ENCODE measurements around the gene GFOD1. TPM values are rescaled to one million over a fixed set of nuclear protein-coding genes. Genes with fewer than 3 reads are reported as not detected.

GFOD1 gene
- total and polyA plus RNA-seq, 7 experiments from 2014 or later, result 0.24 to 10.8 (median 1.4) TPM; not detected in 1

GRCh38 chr6:13355999-13356785, 131.2 kb downstream of the GFOD1 start:
- peak overlapping the region; percentile 71 to 98 (median 85) for H3K27ac Mint-ChIP-seq
- peak overlapping the region; percentile 46 for H3K27ac ChIP-seq (ENCODE audit: low read depth, low read length)
- peak overlapping the region; percentile 22 for H3K4me3 ChIP-seq (ENCODE audit: low read length)
- DNase-seq, result peak in 7 of 9 donors; percentile 52 to 78 (median 73)
- intact Hi-C loops (cut with micrococcal nuclease), result loop anchor here (1.0 to 5.0 kb wide), 10 partner anchors 17 to 356 kb away; partner anchors contain the start of genes GFOD1 (in 2 of the 2), SIRT5 (in 2 of the 2), TBC1D7 (in 2 of the 2) and RANBP9 (in 1 of the 2)
- peaks cover 0 to 2% (median 0%) of the 10 kb centered on the region in 11 donors for H3K9me3 Mint-ChIP-seq
- H3K4me1 Mint-ChIP-seq, result peaks cover 35 to 64% (median 46%) of the 10 kb centered on the region in 7 donors
- ATAC-seq, result peak; percentile 89
- H3K27me3 Mint-ChIP-seq, result no peaks in the 10 kb centered on the region
- H3K9me3 ChIP-seq (ENCODE audit: control insufficient read depth in 2 of 3, low read length in 3 of 3), result no peaks in the 10 kb centered on the region
- no peaks in the 10 kb centered on the region for H3K27me3 ChIP-seq (ENCODE audit: control insufficient read depth in 2 of 2, insufficient read depth in 2 of 2, low read length in 2 of 2)
- H3K36me3 Mint-ChIP-seq, result peaks cover 0 to 5% (median 0%) of the 10 kb centered on the region in 5 donors
- POLR2A ChIA-PET, result interaction anchor here (1.4 to 4.7 kb wide), 2 partner anchors 28 to 259 kb away, joined by 3 to 25 read pairs; partner anchors contain the start of genes NOL7 and TBC1D7
- no peaks in the 10 kb centered on the region for H3K36me3 ChIP-seq (ENCODE audit: control insufficient read depth in 2 of 3, insufficient read depth in 3 of 3, low read length in 3 of 3)
- CTCF ChIA-PET, result interaction anchor here (0.5 to 1.3 kb wide), 3 partner anchors 19 to 1120 kb away, joined by 4 to 5 read pairs (median 5); no protein-coding TSS in a partner anchor
- H3K4me1 ChIP-seq (ENCODE audit: control insufficient read depth in 2 of 2, insufficient read depth in 2 of 2, low read length in 2 of 2), result peaks cover 27 to 32% of the 10 kb centered on the region in 2 donors
- peak overlapping the region; percentile 78 to 91 (median 80) for H3K4me3 Mint-ChIP-seq

- no peaks in the 10 kb centered on the region for H3K27me3 Mint-ChIP-seq
- peak; percentile 75 for ATAC-seq
- intact Hi-C loops (cut with micrococcal nuclease), result loop anchor here (1.0 to 5.0 kb wide), 4 partner anchors 19 to 357 kb away; partner anchors contain the start of genes GFOD1 (in 2 of the 2) and RANBP9 (in 1 of the 2)
- peak overlapping the region; percentile 78 to 91 (median 80) for H3K4me3 Mint-ChIP-seq
- Histone ChIP-seq H3K36me3 (ENCODE audit: control insufficient read depth in 2 of 3, insufficient read depth in 3 of 3, low read length in 3 of 3) (no peaks in the 10 kb centered on the region), H3K4me3 (ENCODE audit: low read length) (peak overlapping the region; percentile 22), H3K9me3 (ENCODE audit: control insufficient read depth in 2 of 3, low read length in 3 of 3) (no peaks in the 10 kb centered on the region), H3K27ac (ENCODE audit: low read depth, low read length) (peak overlapping the region; percentile 46), H3K4me1 (ENCODE audit: control insufficient read depth in 2 of 2, insufficient read depth in 2 of 2, low read length in 2 of 2) (peaks cover 27 to 32% of the 10 kb centered on the region in 2 donors), H3K27me3 (ENCODE audit: control insufficient read depth in 2 of 2, insufficient read depth in 2 of 2, low read length in 2 of 2) (no peaks in the 10 kb centered on the region)
- DNase-seq, result peak in 8 of 9 donors; percentile 10 to 42 (median 30)
- ChIA-PET CTCF (interaction anchor here (0.5 to 1.3 kb wide), 5 partner anchors 18 to 1892 kb away, joined by 3 to 5 read pairs (median 4); no protein-coding TSS in a partner anchor), POLR2A (interaction anchor here (1.1 to 4.7 kb wide), 2 partner anchors 27 to 460 kb away, joined by 3 to 25 read pairs; partner anchors contain the start of gene TBC1D7)
- peak overlapping the region; percentile 71 to 98 (median 85) for H3K27ac Mint-ChIP-seq
- peaks cover 0 to 7% (median 0%) of the 10 kb centered on the region in 5 donors for H3K36me3 Mint-ChIP-seq
- peaks cover 0 to 2% (median 0%) of the 10 kb centered on the region in 11 donors for H3K9me3 Mint-ChIP-seq
- peaks cover 33 to 56% (median 46%) of the 10 kb centered on the region in 7 donors for H3K4me1 Mint-ChIP-seq
Measured at GRCh38 chr6:13355043-13355945, 132.1 kb downstream of the GFOD1 start.

DNA sequence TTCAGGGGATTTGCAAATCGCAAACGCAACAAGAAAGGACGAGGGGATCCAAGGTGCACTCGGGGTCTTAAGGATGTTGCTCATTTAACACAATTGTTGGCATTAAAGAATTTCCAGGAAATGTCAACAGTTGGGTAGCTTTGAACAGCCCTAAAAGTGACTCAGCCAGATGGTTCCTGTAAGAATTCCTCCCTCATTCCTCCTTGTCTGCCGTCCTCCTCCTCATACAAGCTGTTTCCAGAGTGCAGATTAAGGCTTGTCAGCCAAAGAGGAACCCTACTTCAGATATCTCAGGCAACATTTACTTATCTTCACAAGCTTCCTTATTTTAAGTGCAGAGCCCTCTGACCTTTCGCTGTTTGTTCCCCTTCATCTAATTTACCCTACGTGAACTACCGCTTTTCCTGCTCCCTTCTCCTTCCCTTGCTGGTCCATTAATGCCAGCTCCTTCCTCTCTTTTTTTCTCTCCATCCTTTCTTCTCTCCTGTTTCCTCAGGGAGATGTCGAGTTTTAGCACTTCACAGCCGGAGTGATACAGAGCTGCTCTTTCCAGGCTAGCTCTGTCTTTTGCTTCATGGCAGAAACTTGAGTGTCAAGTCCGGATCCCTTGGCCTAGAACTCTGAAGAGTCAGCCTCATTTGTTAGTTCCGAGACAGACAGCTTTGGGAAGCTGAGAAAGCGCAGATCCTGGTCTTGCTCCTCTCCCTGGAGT, 132.9 kb downstream of the GFOD1 start:
- ChIA-PET CTCF (interaction anchor here (0.5 to 1.3 kb wide), 2 partner anchors 183 to 1893 kb away, joined by 3 to 4 read pairs; no protein-coding TSS in a partner anchor), POLR2A (interaction anchor here (1.1 to 4.7 kb wide), 2 partner anchors 26 to 461 kb away, joined by 3 to 25 read pairs; partner anchors contain the start of gene TBC1D7)
- peaks cover 0 to 7% (median 0%) of the 10 kb centered on the region in 5 donors for H3K36me3 Mint-ChIP-seq
- ATAC-seq (peak; percentile 54), DNase-seq (no peak)
- no peaks in the 10 kb centered on the region for H3K27me3 Mint-ChIP-seq
- peaks cover 33 to 51% (median 43%) of the 10 kb centered on the region in 7 donors for H3K4me1 Mint-ChIP-seq
- H3K4me1 ChIP-seq (ENCODE audit: control insufficient read depth in 2 of 2, insufficient read depth in 2 of 2, low read length in 2 of 2), result peaks cover 27 to 32% of the 10 kb centered on the region in 2 donors
- peak overlapping the region in 5 of 10 donors; percentile 78 to 87 (median 81) for H3K4me3 Mint-ChIP-seq
- intact Hi-C loops (cut with micrococcal nuclease), result loop anchor here (1.0 to 5.0 kb wide), 4 partner anchors 18 to 358 kb away; partner anchors contain the start of genes GFOD1 (in 2 of the 2) and RANBP9 (in 1 of the 2)
- no peaks in the 10 kb centered on the region for H3K9me3 ChIP-seq (ENCODE audit: control insufficient read depth in 2 of 3, low read length in 3 of 3)
- H3K9me3 Mint-ChIP-seq, result peaks cover 0 to 2% (median 0%) of the 10 kb centered on the region in 11 donors
- H3K27ac ChIP-seq (ENCODE audit: low read depth, low read length), result peak overlapping the region; percentile 46
- no peak overlapping the region for H3K4me3 ChIP-seq (ENCODE audit: low read length)
- no peaks in the 10 kb centered on the region for H3K36me3 ChIP-seq (ENCODE audit: control insufficient read depth in 2 of 3, insufficient read depth in 3 of 3, low read length in 3 of 3)
- peak overlapping the region in 7 of 9 donors; percentile 6 to 98 (median 83) for H3K27ac Mint-ChIP-seq
- no peaks in the 10 kb centered on the region for H3K27me3 ChIP-seq (ENCODE audit: control insufficient read depth in 2 of 2, insufficient read depth in 2 of 2, low read length in 2 of 2)

GRCh38 chr6:13352165-13352564, 135.2 kb downstream of the GFOD1 start:
- no peak for DNase-seq
- H3K36me3 Mint-ChIP-seq, result peaks cover 0 to 4% (median 0%) of the 10 kb centered on the region in 5 donors
- Histone ChIP-seq H3K36me3 (ENCODE audit: control insufficient read depth in 2 of 3, insufficient read depth in 3 of 3, low read length in 3 of 3) (no peaks in the 10 kb centered on the region), H3K27ac (ENCODE audit: low read depth, low read length) (no peak overlapping the region), H3K4me3 (ENCODE audit: low read length) (no peak overlapping the region), H3K27me3 (ENCODE audit: control insufficient read depth in 2 of 2, insufficient read depth in 2 of 2, low read length in 2 of 2) (no peaks in the 10 kb centered on the region), H3K4me1 (ENCODE audit: control insufficient read depth in 2 of 2, insufficient read depth in 2 of 2, low read length in 2 of 2) (peaks cover 26 to 30% of the 10 kb centered on the region in 2 donors), H3K9me3 (ENCODE audit: control insufficient read depth in 2 of 3, low read length in 3 of 3) (no peaks in the 10 kb centered on the region)
- no peak overlapping the region for H3K4me3 Mint-ChIP-seq
- no peaks in the 10 kb centered on the region for H3K27me3 Mint-ChIP-seq
- intact Hi-C loops (cut with micrococcal nuclease), result no loop called here
- no peak for ATAC-seq
- CTCF ChIA-PET, result no interaction called here
- H3K9me3 Mint-ChIP-seq, result peaks cover 0 to 2% (median 0%) of the 10 kb centered on the region in 11 donors
- POLR2A ChIA-PET, result no interaction called here
- H3K4me1 Mint-ChIP-seq, result peaks cover 33 to 41% (median 38%) of the 10 kb centered on the region in 7 donors
- no peak overlapping the region for H3K27ac Mint-ChIP-seq

DNA sequence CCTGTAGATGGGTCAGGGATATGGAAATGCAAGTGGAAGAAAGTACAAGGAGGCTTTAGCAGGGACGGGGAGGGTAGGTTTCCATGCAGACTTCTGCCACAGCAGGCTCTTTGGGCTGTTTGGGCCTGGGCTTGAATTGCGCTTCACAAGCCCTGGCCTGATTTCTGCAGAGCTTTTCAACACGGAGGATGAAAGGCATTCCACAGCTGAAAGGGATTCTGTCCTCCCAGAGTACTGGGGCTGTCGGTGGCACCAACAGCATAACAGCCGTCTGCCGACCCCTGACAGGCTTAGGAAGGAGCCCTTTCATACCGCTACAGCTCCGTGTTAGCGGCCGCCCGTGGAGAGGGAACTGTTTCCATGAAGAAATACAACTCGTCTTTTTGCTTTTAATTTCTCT, 136.1 kb downstream of the GFOD1 start:
- ChIA-PET POLR2A (no interaction called here), CTCF (interaction anchor here (0.6 kb wide), 1 partner anchor 14 kb away, joined by 3 read pairs; no protein-coding TSS in a partner anchor)
- no peaks in the 10 kb centered on the region for H3K9me3 ChIP-seq (ENCODE audit: control insufficient read depth in 2 of 3, low read length in 3 of 3)
- no peak overlapping the region for H3K4me3 Mint-ChIP-seq
- peaks cover 0 to 4% (median 0%) of the 10 kb centered on the region in 5 donors for H3K36me3 Mint-ChIP-seq
- no peak for DNase-seq
- H3K4me1 ChIP-seq (ENCODE audit: control insufficient read depth in 2 of 2, insufficient read depth in 2 of 2, low read length in 2 of 2), result peaks cover 17 to 21% of the 10 kb centered on the region in 2 donors
- no peak overlapping the region for H3K4me3 ChIP-seq (ENCODE audit: low read length)
- H3K9me3 Mint-ChIP-seq, result peaks cover 0 to 2% (median 0%) of the 10 kb centered on the region in 11 donors
- ATAC-seq, result no peak
- intact Hi-C loops (cut with micrococcal nuclease), result no loop called here
- H3K4me1 Mint-ChIP-seq, result peaks cover 26 to 33% (median 30%) of the 10 kb centered on the region in 7 donors
- no peaks in the 10 kb centered on the region for H3K27me3 ChIP-seq (ENCODE audit: control insufficient read depth in 2 of 2, insufficient read depth in 2 of 2, low read length in 2 of 2)
- H3K36me3 ChIP-seq (ENCODE audit: control insufficient read depth in 2 of 3, insufficient read depth in 3 of 3, low read length in 3 of 3), result no peaks in the 10 kb centered on the region
- H3K27ac ChIP-seq (ENCODE audit: low read depth, low read length), result no peak overlapping the region
- no peaks in the 10 kb centered on the region for H3K27me3 Mint-ChIP-seq
- no peak overlapping the region for H3K27ac Mint-ChIP-seq
